ENCODE results near the gene PLPPR1.

GRCh38 chr9:101022704-101023103 is 5.8 kb upstream of the PLPPR1 start:
- no peak for TF ChIP-seq CTCF (IDR thresholded peaks at IDR 0.05)
- no peak for TF ChIP-seq POLR2A (IDR thresholded peaks at IDR 0.05)

All from Peyer's patch (tissue), 4 donors.